Activated CD8-positive, alpha-beta T cell treated with anti-CD3 and anti-CD28 coated beads for 36 hours (primary cell): Measurements from ENCODE around the gene UPK1B. TPM values are rescaled to one million over a fixed set of nuclear protein-coding genes. Genes with fewer than 3 reads are reported as not detected.
"Not testable (repeated sequence)": the region's sequence is repeated elsewhere in the genome, so short reads cannot be mapped to it uniquely, and the experiment has no call there.

Experiments
- ATAC-seq: fragments of 200-7000 bp; cut with Tn5 transposase; one replicate; pipeline ENCODE4 v1.10.0; 2021; ENCODE audit warnings: mild to moderate bottlenecking, moderate library complexity
- CTCF ChIA-PET: fragments of 350-600 bp; sonication (Branson Sonifier 250); formaldehyde crosslinking; loops from one replicate; lab custom pipeline; 2021; ENCODE audit warnings: antibody characterized with exemption; lab: Charles Lee
- POLR2A ChIA-PET: fragments of 350-600 bp; sonication (Branson Sonifier 250); formaldehyde crosslinking; loops from one replicate; lab custom pipeline; 2021; ENCODE audit warnings: antibody characterized with exemption; lab: Charles Lee
- DNase-seq: peaks from one replicate; pipeline ENCODE4 v3.0.0-alpha.2; 2020
- H3K27ac Mint-ChIP-seq: one replicate; pipeline ENCODE4 v1.8.0; 2021; ENCODE audit warnings: mild to moderate bottlenecking, mixed read lengths
- H3K27me3 Mint-ChIP-seq: one replicate; pipeline ENCODE4 v1.8.0; 2021; ENCODE audit warnings: mixed read lengths
- H3K36me3 Mint-ChIP-seq: one replicate; pipeline ENCODE4 v1.8.0; 2021; ENCODE audit warnings: low read depth, mixed read lengths
- H3K4me1 Mint-ChIP-seq: one replicate; pipeline ENCODE4 v1.8.0; 2021; ENCODE audit warnings: low read depth, mixed read lengths
- H3K4me3 Mint-ChIP-seq: one replicate; pipeline ENCODE4 v1.8.0; 2021; ENCODE audit warnings: mild to moderate bottlenecking, moderate library complexity, mixed read lengths
- H3K9me3 Mint-ChIP-seq: one replicate; pipeline ENCODE4 v1.8.0; 2021; ENCODE audit warnings: mixed read lengths
- CTCF ChIP-seq: fragments of 200-600 bp; IDR thresholded peaks from one replicate; pipeline ENCODE4 v1.8.0; 2022; ENCODE audit warnings: antibody characterized with exemption, mild to moderate bottlenecking
- intact Hi-C: fragments of 100-400 bp; cut with micrococcal nuclease; formaldehyde crosslinking; loops from one replicate; pipeline ENCODE4 v1.10.0; 2022
- total RNA-seq, 2 experiments: library from RNA; stranded (reverse); gene quantifications; one replicate each; pipeline ENCODE4 v1.2.3, GENCODE V29; 2021

Gene UPK1B
- not detected for total RNA-seq

GRCh38 chr3:119173325-119173724 lies at the start of gene UPK1B:
Gene UPK1B, plus strand, starts transcription at chr3:119173598. Its CDS starts 13,144 bp downstream, at chr3:119186742.
- ATAC-seq (no peak), DNase-seq (no peak)
- Mint-ChIP-seq H3K4me3 (no peak within 1 kb of the TSS), H3K27ac (no peak within 1 kb of the TSS), H3K27me3 (peaks cover 12% of the 10 kb centered on the region), H3K36me3 (no peaks in the 10 kb centered on the region), H3K9me3 (no peaks in the 10 kb centered on the region), H3K4me1 (no peaks in the 10 kb centered on the region)
- POLR2A ChIA-PET, result no interaction called here
- CTCF ChIA-PET, result no interaction called here
- intact Hi-C loops, result no loop called here
- no peak for TF ChIP-seq CTCF

- ChIA-PET POLR2A (no interaction called here), CTCF (interaction anchor here (1.5 kb wide), 1 partner anchor 116 kb away, joined by 3 read pairs; no protein-coding TSS in a partner anchor)
- Mint-ChIP-seq H3K4me3 (no peak overlapping the region), H3K27ac (no peak overlapping the region), H3K36me3 (no peaks in the 10 kb centered on the region), H3K4me1 (no peaks in the 10 kb centered on the region), H3K9me3 (no peaks in the 10 kb centered on the region), H3K27me3 (peaks cover 20% of the 10 kb centered on the region)
- TF ChIP-seq CTCF, result no peak
- ATAC-seq (no peak), DNase-seq (no peak)
- intact Hi-C loops, result no loop called here
Measured at GRCh38 chr3:119125342-119125741, 48.1 kb upstream of the UPK1B start.

GRCh38 chr3:119125742-119126504 lies 47.5 kb upstream of the UPK1B start:
- POLR2A ChIA-PET, result no interaction called here
- no peaks in the 10 kb centered on the region for H3K9me3 Mint-ChIP-seq
- H3K4me1 Mint-ChIP-seq, result no peaks in the 10 kb centered on the region
- peaks cover 20% of the 10 kb centered on the region for H3K27me3 Mint-ChIP-seq
- TF ChIP-seq CTCF, result no peak
- DNase-seq (no peak), ATAC-seq (no peak)
- CTCF ChIA-PET, result interaction anchor here (1.5 kb wide), 1 partner anchor 115 kb away, joined by 3 read pairs; no protein-coding TSS in a partner anchor
- H3K36me3 Mint-ChIP-seq, result no peaks in the 10 kb centered on the region
- no peak overlapping the region for H3K27ac Mint-ChIP-seq
- intact Hi-C loops, result no loop called here
- H3K4me3 Mint-ChIP-seq, result no peak overlapping the region

GRCh38 chr3:119130291-119130690 lies 43.1 kb upstream of the UPK1B start:
- H3K27ac Mint-ChIP-seq, POLR2A ChIA-PET, intact Hi-C loops, H3K36me3 Mint-ChIP-seq, H3K4me3 Mint-ChIP-seq, ATAC-seq, H3K4me1 Mint-ChIP-seq, CTCF ChIA-PET, H3K9me3 Mint-ChIP-seq, DNase-seq: not testable (repeated sequence)
- H3K27me3 Mint-ChIP-seq, result peaks cover 19% of the 10 kb centered on the region

- H3K36me3 Mint-ChIP-seq, POLR2A ChIA-PET, H3K9me3 Mint-ChIP-seq, H3K27me3 Mint-ChIP-seq, intact Hi-C loops, CTCF ChIA-PET, DNase-seq, H3K4me1 Mint-ChIP-seq, H3K27ac Mint-ChIP-seq, ATAC-seq, H3K4me3 Mint-ChIP-seq: not testable (repeated sequence)
Measured at GRCh38 chr3:119132291-119132690, 41.1 kb upstream of the UPK1B start.

- CTCF ChIA-PET, result interaction anchor here (2.2 kb wide), 1 partner anchor 255 kb away, joined by 9 read pairs; no protein-coding TSS in a partner anchor
- H3K4me1 Mint-ChIP-seq, intact Hi-C loops, ATAC-seq, POLR2A ChIA-PET, H3K9me3 Mint-ChIP-seq, H3K27me3 Mint-ChIP-seq, DNase-seq, H3K4me3 Mint-ChIP-seq, H3K27ac Mint-ChIP-seq, H3K36me3 Mint-ChIP-seq: not testable (repeated sequence)
Measured at GRCh38 chr3:119139360-119139759, 34.0 kb upstream of the UPK1B start.
